Kidney tubule cell (primary cell): Measurements from ENCODE around the gene HIPK2.

Experiments
- DNase-seq: peaks from one replicate; pipeline ENCODE4 v3.0.0-alpha.2; 2018; ENCODE audit warnings: low spot score

Gene HIPK2

DNA sequence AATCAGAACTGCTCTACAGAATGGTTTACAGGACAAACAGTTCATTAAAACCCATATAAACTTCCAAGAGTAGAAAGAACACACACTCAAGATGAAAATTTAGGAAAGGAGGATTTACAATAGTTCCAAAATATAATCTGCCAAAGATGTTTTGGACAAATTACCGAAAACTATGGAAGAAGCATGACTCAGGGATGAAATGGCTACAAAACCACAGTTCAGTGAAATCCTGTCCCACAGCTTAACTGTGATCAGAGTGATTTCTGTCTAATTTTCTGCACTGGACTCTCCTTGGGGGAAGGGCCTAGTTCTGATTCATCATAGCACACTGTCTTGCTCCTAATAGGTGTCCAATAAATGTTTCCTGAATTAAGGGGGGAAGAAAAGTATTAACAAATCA lies 82.2 kb downstream of the HIPK2 start:
- peak; percentile 20 for DNase-seq

DNA sequence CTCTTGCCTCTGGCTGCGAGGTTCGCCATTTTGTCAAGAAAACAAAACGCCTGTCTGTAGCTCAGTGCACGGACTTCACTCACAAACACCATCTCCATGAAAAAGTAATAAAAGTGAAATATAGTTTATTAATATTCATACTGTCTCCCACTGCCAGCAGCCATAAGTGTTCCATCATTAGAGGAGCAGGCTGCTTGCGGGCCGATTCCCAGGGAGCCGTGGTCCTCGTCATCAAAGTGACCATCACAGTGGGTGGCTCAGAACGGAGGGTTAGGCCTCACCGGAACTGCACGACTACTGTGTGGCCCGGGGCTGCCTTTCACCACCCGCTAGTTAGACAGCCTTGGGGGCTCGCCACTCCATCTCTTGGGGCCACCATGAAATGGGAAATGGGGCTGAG lies 82.7 kb downstream of the HIPK2 start:
- DNase-seq = no peak

DNA sequence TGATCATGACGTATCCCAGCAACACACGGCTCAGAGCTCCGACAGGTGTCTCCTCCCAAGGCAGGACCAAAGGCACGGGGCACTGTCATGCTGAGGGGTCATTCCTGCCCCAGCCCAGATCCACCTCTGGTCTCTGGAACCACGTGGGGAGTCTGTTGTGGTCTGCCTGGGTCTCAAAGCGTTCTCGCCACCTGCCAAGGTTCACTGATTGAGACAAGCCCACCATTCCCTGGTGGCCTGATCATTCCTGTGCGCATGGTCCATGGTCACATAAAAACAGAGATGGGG lies 83.5 kb downstream of the HIPK2 start:
- no peak for DNase-seq

DNA sequence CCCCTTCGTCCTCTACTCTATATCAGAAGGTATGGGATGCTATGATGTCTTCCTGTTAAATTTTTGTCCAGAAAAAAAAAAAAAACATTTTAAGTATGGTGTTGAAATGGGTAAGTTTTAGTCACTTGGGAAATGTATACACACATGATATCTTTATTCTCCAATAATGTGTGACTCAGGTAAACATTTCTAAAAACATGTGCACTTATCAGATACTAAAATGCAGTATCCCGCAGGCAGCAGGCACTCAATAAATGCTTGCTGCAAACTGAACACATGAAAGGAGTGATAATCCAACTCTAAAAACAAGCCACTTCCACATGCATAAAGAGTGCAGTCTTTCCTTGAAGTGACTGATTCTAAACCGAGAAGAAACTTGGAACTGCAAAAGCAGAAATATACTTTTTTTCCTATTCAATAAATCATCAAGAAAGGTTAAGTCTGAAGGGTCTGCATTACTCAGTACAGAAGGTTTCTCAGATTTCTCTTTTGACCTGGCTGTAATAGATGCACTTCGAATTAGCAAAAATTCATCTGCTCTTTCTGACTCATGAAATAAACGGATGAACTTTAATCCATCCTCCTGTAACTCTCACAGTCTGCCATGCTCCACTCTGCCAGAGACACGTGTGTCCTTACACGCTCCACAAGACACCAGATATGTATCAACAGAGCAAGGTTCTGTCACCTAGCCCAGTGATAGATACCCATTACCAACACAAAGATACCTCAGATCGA lies 84.0 kb downstream of the HIPK2 start:
- DNase-seq = peak; percentile 60

GRCh38 chr7:139692723-139693122 lies 85.1 kb downstream of the HIPK2 start:
- DNase-seq = no peak

DNA sequence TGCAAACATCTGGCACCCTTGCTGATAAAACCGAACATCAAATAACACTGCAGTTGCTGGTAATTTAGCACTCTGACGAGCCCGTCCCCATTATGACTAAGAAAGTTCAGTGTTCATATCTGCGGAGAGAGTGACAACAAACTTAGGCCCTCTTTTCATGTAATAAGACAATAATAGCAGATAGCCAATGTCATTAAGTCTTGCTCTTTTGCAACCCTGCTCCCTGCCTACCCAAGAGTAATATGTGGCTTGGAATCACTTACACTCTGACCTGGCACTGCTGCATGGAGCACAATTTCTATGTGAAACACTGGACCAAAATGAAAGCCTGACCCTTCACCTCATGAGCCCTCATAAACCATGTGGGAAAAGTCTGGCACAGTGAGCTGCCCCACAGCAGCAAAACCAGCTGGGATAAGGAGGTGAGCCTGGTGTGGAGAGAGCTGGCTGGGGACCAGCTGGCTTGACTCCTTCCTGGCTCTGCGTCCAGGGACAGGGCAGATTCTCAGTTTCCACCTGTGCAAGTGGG lies 86.5 kb downstream of the HIPK2 start:
- DNase-seq = no peak

DNA sequence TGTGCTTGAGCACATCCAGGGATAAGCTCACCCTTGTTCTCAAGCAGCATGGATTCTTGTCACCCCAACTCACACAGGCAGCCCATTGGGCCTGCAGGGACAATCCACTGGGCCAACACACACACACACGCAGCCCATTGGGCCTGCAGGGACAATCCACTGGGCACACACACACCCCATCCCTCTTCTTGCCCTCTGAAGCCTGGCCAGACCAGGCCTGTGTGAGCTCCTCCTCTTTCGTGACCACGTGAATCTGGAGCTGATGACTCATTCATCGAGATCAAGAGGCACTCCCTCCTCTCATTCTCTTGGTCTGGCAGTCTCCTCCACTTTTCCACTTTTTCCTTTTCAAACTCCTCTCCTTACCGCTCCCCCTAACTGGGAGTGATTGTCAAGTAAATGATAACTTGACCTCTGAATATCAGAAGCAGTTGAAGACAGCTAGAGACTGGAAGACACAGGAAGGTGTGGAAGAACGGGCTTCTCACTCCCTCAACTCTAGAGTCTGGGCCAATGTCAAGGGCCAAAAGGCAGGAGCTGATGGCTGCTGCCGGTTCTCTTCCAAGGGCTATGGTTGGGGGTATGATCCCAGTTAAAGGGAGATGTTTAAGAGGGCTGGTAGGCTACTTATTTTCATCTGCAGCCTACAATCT lies 89.7 kb downstream of the HIPK2 start:
- peak; percentile 31 for DNase-seq

GRCh38 chr7:139687211-139687954 lies 90.4 kb downstream of the HIPK2 start:
- DNase-seq = no peak

- DNase-seq = peak; percentile 89
These were observed 94.5 kb downstream of the HIPK2 start for GRCh38 chr7:139683137-139683921.

DNA sequence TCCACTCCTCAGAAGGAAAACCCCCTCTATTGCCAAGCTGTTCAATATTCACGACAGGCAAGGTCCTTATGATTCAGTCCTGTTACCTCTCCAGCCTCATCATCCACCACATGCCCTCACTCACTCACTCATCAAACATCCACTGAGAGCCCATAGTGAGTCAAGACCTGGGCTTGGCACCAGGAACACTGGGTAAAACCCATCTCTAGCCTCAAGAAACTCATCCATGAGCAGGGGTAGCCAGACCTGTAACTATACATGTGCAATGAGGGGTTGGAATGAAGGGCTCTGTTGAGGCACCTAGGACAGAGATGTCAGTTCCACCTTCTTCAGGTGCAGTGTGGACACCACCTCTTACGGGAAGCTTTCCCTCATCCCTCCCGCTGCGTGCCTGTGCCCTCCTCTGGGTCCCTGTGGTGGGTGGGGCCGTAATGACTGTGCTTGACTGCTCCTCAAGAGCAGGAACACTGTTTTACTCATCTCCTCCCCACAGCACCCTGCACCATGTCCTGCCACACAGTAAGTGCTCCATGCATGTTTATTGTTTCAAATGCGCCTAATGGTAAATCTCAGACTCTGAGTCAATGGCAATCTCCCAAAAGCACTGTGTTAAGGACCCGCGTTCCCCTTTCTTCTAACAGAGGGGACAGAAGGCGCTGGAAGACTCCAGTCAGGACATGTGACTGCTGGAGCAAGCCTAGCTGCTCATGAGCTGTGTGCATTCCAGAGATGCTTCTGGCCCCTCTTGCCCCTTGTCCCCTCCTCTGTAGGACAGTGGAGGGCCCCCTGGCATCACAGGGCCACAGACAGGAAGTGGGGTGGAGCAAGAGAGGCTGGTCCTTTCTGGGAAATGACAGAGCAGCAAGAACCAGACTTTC lies 95.4 kb downstream of the HIPK2 start:
- peak; percentile 97 for DNase-seq

GRCh38 chr7:139681812-139682135 lies 96.0 kb downstream of the HIPK2 start:
- DNase-seq = no peak

- no peak for DNase-seq
These were observed 96.4 kb downstream of the HIPK2 start for GRCh38 chr7:139681463-139681755.

DNA sequence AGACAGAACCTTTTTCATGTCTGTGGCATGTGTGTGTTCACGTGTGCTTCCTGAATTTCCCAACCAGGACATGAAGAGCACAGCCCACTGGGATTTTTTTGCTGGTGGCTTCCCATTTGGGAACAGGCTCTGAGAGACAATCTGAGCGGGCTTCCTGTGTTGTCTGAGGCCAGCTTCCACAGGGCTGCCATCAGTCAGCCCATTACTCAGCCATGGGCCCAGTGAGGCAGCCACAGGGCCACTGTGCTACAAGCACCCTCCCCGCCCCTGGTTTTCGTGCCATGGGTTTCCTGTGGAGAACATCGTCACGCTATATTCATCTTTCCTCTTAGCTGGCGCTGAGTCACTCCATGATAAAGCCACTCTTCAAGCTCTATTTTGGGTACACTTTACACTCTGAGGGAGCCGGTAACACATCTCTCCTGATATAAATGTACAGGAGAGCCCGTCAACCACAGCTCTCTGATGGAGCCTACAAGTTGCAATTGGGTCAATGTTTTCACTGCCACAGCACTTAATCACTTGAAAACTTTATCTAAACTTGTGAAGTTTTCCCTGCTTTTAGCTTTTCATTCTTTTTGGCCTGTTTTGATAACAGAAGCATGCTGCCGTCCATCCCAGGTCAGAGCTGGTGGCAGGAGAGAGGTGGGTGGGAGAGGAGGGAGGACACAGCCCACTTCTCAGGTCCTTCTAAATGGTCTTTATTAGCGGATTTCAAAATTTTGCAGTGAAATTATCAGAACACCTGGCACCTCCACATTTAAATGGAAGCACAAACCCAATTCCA lies 96.9 kb downstream of the HIPK2 start:
- DNase-seq = peak; percentile 98

GRCh38 chr7:139679731-139680594 lies 97.8 kb downstream of the HIPK2 start:
- DNase-seq = peak; percentile 88

- no peak for DNase-seq
These were observed 101.4 kb downstream of the HIPK2 start for GRCh38 chr7:139676390-139676789.

DNA sequence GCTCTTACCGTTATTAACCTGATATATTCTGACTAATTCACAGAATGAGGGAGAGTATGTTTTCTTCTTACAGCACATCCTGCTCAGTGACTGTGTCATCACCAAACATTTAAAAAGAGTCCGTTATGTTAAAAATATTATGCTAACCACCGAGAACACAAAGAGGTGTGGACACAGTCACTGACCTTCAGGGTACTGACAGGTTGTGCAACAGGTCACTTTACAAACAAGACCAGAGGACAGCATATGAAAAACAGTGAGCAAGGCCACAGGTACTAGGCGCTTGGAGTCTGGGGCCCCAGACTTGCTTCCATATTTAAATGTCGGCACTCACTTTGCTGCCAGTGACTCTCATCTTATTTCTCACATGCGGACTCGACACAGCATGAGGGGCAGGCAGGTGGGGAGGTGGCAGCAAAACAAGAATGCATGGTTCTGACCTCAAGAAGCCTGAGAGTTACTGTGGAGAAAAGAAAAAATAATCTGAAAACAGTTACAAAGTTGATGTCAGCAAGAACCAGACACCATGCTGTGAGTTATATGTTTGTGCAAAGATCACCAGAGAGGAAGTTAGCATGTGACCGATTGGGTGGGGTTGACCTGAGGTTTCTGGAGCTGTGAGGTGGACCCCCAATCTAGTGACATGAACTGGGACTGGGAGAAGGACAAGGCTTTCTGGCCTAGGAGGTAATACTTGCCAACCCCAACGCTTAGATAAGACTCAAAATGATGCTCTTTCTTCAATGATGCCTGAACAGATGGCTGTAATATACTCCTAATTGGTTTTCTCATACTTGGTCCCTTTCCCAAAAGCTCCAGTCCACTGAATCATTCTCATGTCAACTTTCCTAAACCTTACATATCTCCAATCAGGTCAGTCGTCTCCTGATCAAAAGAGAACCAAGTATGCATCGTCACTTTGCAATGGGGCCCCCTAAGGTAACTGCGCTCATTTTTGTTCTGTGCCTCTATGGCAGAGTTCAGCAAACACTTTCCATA lies 102.4 kb downstream of the HIPK2 start:
- DNase-seq = no peak

- no peak for DNase-seq
These were observed 103.1 kb downstream of the HIPK2 start for GRCh38 chr7:139674752-139675126.

DNA sequence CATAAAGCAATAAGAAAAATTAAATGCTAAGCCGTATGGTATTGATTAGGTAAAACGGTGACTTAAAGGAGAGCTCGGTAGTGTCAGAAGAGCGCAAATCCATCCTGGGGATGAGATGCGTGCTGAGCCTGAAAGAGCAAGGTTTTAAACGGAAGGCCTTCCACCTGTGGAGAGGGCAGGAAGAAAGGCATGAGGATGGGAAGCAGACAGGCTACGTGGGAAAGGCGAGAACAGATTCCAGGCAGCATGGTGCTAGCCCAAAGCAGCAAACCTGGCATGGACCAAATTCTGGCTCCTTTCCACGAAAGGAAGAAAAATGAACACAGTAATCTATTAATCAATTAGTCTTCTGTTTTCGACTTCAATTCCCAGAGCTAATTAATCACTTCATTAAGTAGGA lies 103.5 kb downstream of the HIPK2 start:
- no peak for DNase-seq

- no peak for DNase-seq
These were observed 104.0 kb downstream of the HIPK2 start for GRCh38 chr7:139673762-139674161.
